WTC11 (cell line): ENCODE data around the gene SERP2. TPM values are rescaled to one million over a fixed set of nuclear protein-coding genes. Genes with fewer than 3 reads are reported as not detected.

Experiments
- ATAC-seq: fragments of 200-7000 bp; cut with Tn5 transposase; 2 replicates; pipeline ENCODE4 v1.10.0; 2021; ENCODE audit warnings: mild to moderate bottlenecking, moderate library complexity
- CTCF ChIA-PET: fragments of 300-600 bp; sonication (Branson Sonifier 250); formaldehyde crosslinking; loops from one replicate; lab custom pipeline; 2021; ENCODE audit warnings: antibody characterized with exemption; lab: Charles Lee
- POLR2A ChIA-PET: fragments of 350-600 bp; sonication (Branson Sonifier 250); formaldehyde crosslinking; loops from one replicate; lab custom pipeline; 2021; ENCODE audit warnings: antibody characterized with exemption; lab: Charles Lee
- DNase-seq: peaks from one replicate; pipeline ENCODE4 v3.0.0; 2021; ENCODE audit warnings: low spot score
- H3K27ac Mint-ChIP-seq: 2 replicates; pipeline ENCODE4 v1.8.0; 2021; ENCODE audit warnings: mixed read lengths
- H3K27me3 Mint-ChIP-seq: 2 replicates; pipeline ENCODE4 v1.8.0; 2021; ENCODE audit warnings: low read depth, mild to moderate bottlenecking, moderate library complexity, mixed read lengths
- H3K36me3 Mint-ChIP-seq: 2 replicates; pipeline ENCODE4 v1.8.0; 2021; ENCODE audit warnings: mixed read lengths
- H3K4me1 Mint-ChIP-seq: 2 replicates; pipeline ENCODE4 v1.8.0; 2022; ENCODE audit warnings: mixed read lengths
- H3K4me3 Mint-ChIP-seq: 2 replicates; pipeline ENCODE4 v1.8.0; 2021; ENCODE audit warnings: mild to moderate bottlenecking, moderate library complexity, mixed read lengths
- H3K9me3 Mint-ChIP-seq: 2 replicates; pipeline ENCODE4 v1.8.0; 2021; ENCODE audit warnings: mixed read lengths
- ATF3 ChIP-seq: sonication (generic); formaldehyde crosslinking; conservative IDR thresholded peaks from 2 replicates; pipeline ENCODE4 v1.8.1; 2022; ENCODE audit warnings: mild to moderate bottlenecking, missing genetic modification reagents
- ATF6 ChIP-seq: sonication (generic); formaldehyde crosslinking; IDR thresholded peaks from 2 replicates; pipeline ENCODE4 v1.8.1; 2023; ENCODE audit warnings: mild to moderate bottlenecking, missing genetic modification reagents
- CREM ChIP-seq: sonication (generic); formaldehyde crosslinking; IDR thresholded peaks from 2 replicates; pipeline ENCODE4 v1.8.1; 2022; ENCODE audit warnings: mild to moderate bottlenecking, missing genetic modification reagents, moderate library complexity
- E2F4 ChIP-seq: sonication (generic); formaldehyde crosslinking; IDR thresholded peaks from 2 replicates; pipeline ENCODE4 v1.8.1; 2022; ENCODE audit warnings: low read depth, mild to moderate bottlenecking, moderate library complexity, missing genetic modification reagents, borderline replicate concordance
- EMX1 ChIP-seq: fragments of 250-450 bp; sonication (Bioruptor Pico); IDR thresholded peaks from 2 replicates; pipeline ENCODE4 v1.8.0; 2021; ENCODE audit warnings: mild to moderate bottlenecking
- FOXK1 ChIP-seq: sonication (generic); formaldehyde crosslinking; IDR thresholded peaks from 2 replicates; pipeline ENCODE4 v1.8.0; 2022; ENCODE audit warnings: mild to moderate bottlenecking, moderate library complexity, missing genetic modification reagents
- FOXP1 ChIP-seq: sonication (generic); formaldehyde crosslinking; IDR thresholded peaks from 2 replicates; pipeline ENCODE4 v1.8.0; 2022; ENCODE audit warnings: missing genetic modification reagents, mild to moderate bottlenecking, moderate library complexity, borderline replicate concordance
- FOXP4 ChIP-seq: sonication (generic); formaldehyde crosslinking; IDR thresholded peaks from 2 replicates; pipeline ENCODE4 v1.8.0; 2022; ENCODE audit warnings: mild to moderate bottlenecking, missing genetic modification reagents
- GRHL2 ChIP-seq: fragments of 250-450 bp; sonication (Bioruptor Pico); IDR thresholded peaks from 2 replicates; pipeline ENCODE4 v1.8.0; 2022; ENCODE audit warnings: mild to moderate bottlenecking, moderate library complexity; ENCODE audit not compliant: insufficient replicate concordance, severe bottlenecking
- JAZF1 ChIP-seq: fragments of 250-450 bp; sonication (Bioruptor Pico); IDR thresholded peaks from 2 replicates; pipeline ENCODE4 v1.9.0; 2021; ENCODE audit warnings: moderate library complexity, mild to moderate bottlenecking, inconsistent platforms
- MAX ChIP-seq: sonication (generic); formaldehyde crosslinking; IDR thresholded peaks from 2 replicates; pipeline ENCODE4 v1.8.0; 2022; ENCODE audit warnings: mild to moderate bottlenecking, missing genetic modification reagents
- MYBL2 ChIP-seq: sonication (generic); formaldehyde crosslinking; IDR thresholded peaks from 2 replicates; pipeline ENCODE4 v1.8.1; 2023; ENCODE audit warnings: mild to moderate bottlenecking, moderate library complexity, missing genetic modification reagents
- NR2C2 ChIP-seq: sonication (generic); formaldehyde crosslinking; IDR thresholded peaks from 2 replicates; pipeline ENCODE4 v1.8.0; 2022; ENCODE audit warnings: mild to moderate bottlenecking, missing genetic modification reagents
- PRRX2 ChIP-seq: fragments of 250-450 bp; sonication (Bioruptor Pico); IDR thresholded peaks from 2 replicates; pipeline ENCODE4 v1.8.0; 2021; ENCODE audit warnings: mild to moderate bottlenecking
- STAT6 ChIP-seq: sonication (generic); formaldehyde crosslinking; conservative IDR thresholded peaks from 2 replicates; pipeline ENCODE4 v1.8.1; 2023; ENCODE audit warnings: mild to moderate bottlenecking, low read depth, missing genetic modification reagents, moderate library complexity
- TEAD4 ChIP-seq: sonication (generic); formaldehyde crosslinking; IDR thresholded peaks from 2 replicates; pipeline ENCODE4 v1.8.0; 2022; ENCODE audit warnings: mild to moderate bottlenecking, missing genetic modification reagents
- TP53 ChIP-seq: sonication (generic); formaldehyde crosslinking; IDR thresholded peaks from 2 replicates; pipeline ENCODE4 v1.8.1; 2023; ENCODE audit warnings: mild to moderate bottlenecking, missing genetic modification reagents
- USF2 ChIP-seq: sonication (generic); formaldehyde crosslinking; IDR thresholded peaks from 2 replicates; pipeline ENCODE4 v1.8.1; 2023; ENCODE audit warnings: mild to moderate bottlenecking, missing genetic modification reagents, moderate library complexity
- ZBTB43 ChIP-seq: sonication (generic); formaldehyde crosslinking; IDR thresholded peaks from 2 replicates; pipeline ENCODE4 v1.8.1; 2023; ENCODE audit warnings: mild to moderate bottlenecking, missing genetic modification reagents
- ZNF219 ChIP-seq: sonication (generic); formaldehyde crosslinking; IDR thresholded peaks from 2 replicates; pipeline ENCODE4 v1.8.0; 2023; ENCODE audit warnings: missing genetic modification reagents, mild to moderate bottlenecking, borderline replicate concordance
- ZSCAN18 ChIP-seq: fragments of 250-450 bp; sonication (Bioruptor Pico); IDR thresholded peaks from 2 replicates; pipeline ENCODE4 v2.1.2; 2022; ENCODE audit warnings: mild to moderate bottlenecking, moderate library complexity
- total RNA-seq: library from RNA; stranded (reverse); gene quantifications from 3 replicates; pipeline ENCODE4 v1.2.3, GENCODE V29; 2021

The SERP2 gene
- total RNA-seq, 1 experiment from 2014 or later, result 1.2 TPM

- TF ChIP-seq ATF6 (CRISPR knock-in tag) (no peak), FOXP4 (CRISPR knock-in tag) (no peak), PRRX2 (CRISPR knock-in tag) (no peak), ZNF219 (CRISPR knock-in tag) (no peak), ZBTB43 (CRISPR knock-in tag) (no peak), MAX (CRISPR knock-in tag) (no peak), STAT6 (no peak)
- TF ChIP-seq, all 79 proteins: peak for 0
Measured at GRCh38 chr13:44340508-44340907, 33.1 kb upstream of the SERP2 start (continued).

GRCh38 chr13:44342741-44343140, 30.9 kb upstream of the SERP2 start:
- Mint-ChIP-seq H3K36me3 (peaks cover 5% of the 10 kb centered on the region), H3K4me3 (no peak overlapping the region), H3K4me1 (peaks cover 7% of the 10 kb centered on the region), H3K9me3 (peaks cover 38% of the 10 kb centered on the region), H3K27ac (no peak overlapping the region), H3K27me3 (no peaks in the 10 kb centered on the region)
- ChIA-PET CTCF (no interaction called here), POLR2A (no interaction called here)
- ATAC-seq (no peak), DNase-seq (no peak)
- TF ChIP-seq EMX1, result no peak

- H3K36me3 Mint-ChIP-seq, result no peaks in the 10 kb centered on the region
- ChIA-PET CTCF (no interaction called here), POLR2A (no interaction called here)
- peaks cover 11% of the 10 kb centered on the region for H3K9me3 Mint-ChIP-seq
- H3K27ac Mint-ChIP-seq, result no peak overlapping the region
- H3K4me1 Mint-ChIP-seq, result peaks cover 19% of the 10 kb centered on the region
- DNase-seq, result no peak
- no peaks in the 10 kb centered on the region for H3K27me3 Mint-ChIP-seq
- no peak for ATAC-seq
- no peak overlapping the region for H3K4me3 Mint-ChIP-seq
- no peak for TF ChIP-seq E2F4 (CRISPR knock-in tag)
- no peak for TF ChIP-seq ATF3
- TF ChIP-seq ZSCAN18, result no peak
- no peak for TF ChIP-seq MYBL2 (CRISPR knock-in tag)
- TF ChIP-seq USF2 (CRISPR knock-in tag), result no peak
- TF ChIP-seq JAZF1 (CRISPR knock-in tag), result no peak
- TF ChIP-seq NR2C2 (CRISPR knock-in tag), result no peak
- no peak for TF ChIP-seq FOXK1 (CRISPR knock-in tag)
- no peak for TF ChIP-seq GRHL2 (CRISPR knock-in tag)
- TF ChIP-seq PRRX2 (CRISPR knock-in tag), result no peak
- no peak for TF ChIP-seq FOXP1 (CRISPR knock-in tag)
- TF ChIP-seq TP53 (CRISPR knock-in tag), result no peak
- TF ChIP-seq TEAD4, result no peak
- no peak for TF ChIP-seq CREM (CRISPR knock-in tag)
Measured at GRCh38 chr13:44346534-44346933, 27.1 kb upstream of the SERP2 start.
